ENCODE results near the gene DOCK1. TPM values are rescaled to one million over a fixed set of nuclear protein-coding genes. Genes with fewer than 3 reads are reported as not detected.

Gene DOCK1
- total RNA-seq, 1 donor from 2014 or later: 72.6 TPM

GRCh38 chr10:126953886-126954285, 48.7 kb downstream of the DOCK1 start:
- H2AFZ ChIP-seq (replicated peaks): no peak overlapping the region
- no peaks in the 10 kb centered on the region for H3K36me3 ChIP-seq
- DNase-seq (ENCODE audit: low spot score): no peak
- Mint-ChIP-seq H3K9me3 (peaks cover 2% of the 10 kb centered on the region), H3K36me3 (no peaks in the 10 kb centered on the region), H3K27me3 (ENCODE audit: insufficient read depth, low read depth) (no peaks in the 10 kb centered on the region), H3K27ac (no peak overlapping the region), H3K4me3 (no peak overlapping the region), H3K4me1 (peaks cover 12% of the 10 kb centered on the region)
- TF ChIP-seq CTCF (IDR thresholded peaks at IDR 0.05): no peak
- TF ChIP-seq EZH2phosphoT487 (IDR thresholded peaks at IDR 0.05): no peak
- TF ChIP-seq EZH2 (IDR thresholded peaks at IDR 0.05): no peak
- no peak overlapping the region for H3K27ac ChIP-seq
- no peak overlapping the region for H3K4me3 ChIP-seq
- H3F3A ChIP-seq (ENCODE audit: low read depth): peaks cover 34% of the 10 kb centered on the region
- H4K20me1 ChIP-seq (ENCODE audit: low read depth): peaks cover 29% of the 10 kb centered on the region
- peaks cover 98% of the 10 kb centered on the region for H3K79me2 ChIP-seq (ENCODE audit: low read depth)
- no peak overlapping the region for H3K4me2 ChIP-seq
- peaks cover 3% of the 10 kb centered on the region for H3K4me1 ChIP-seq
- H3K27me3 ChIP-seq: no peaks in the 10 kb centered on the region
- H3K9me3 ChIP-seq (ENCODE audit: low read depth): peaks cover 16% of the 10 kb centered on the region
- no peak overlapping the region for H3K9ac ChIP-seq

GRCh38 chr10:126955396-126955795, 50.2 kb downstream of the DOCK1 start:
- Histone ChIP-seq H3K4me3 (no peak overlapping the region), H3F3A (ENCODE audit: low read depth) (peaks cover 29% of the 10 kb centered on the region), H3K27ac (no peak overlapping the region), H3K79me2 (ENCODE audit: low read depth) (peaks cover 98% of the 10 kb centered on the region), H3K9ac (no peak overlapping the region), H4K20me1 (ENCODE audit: low read depth) (peaks cover 43% of the 10 kb centered on the region), H2AFZ (replicated peaks) (no peak overlapping the region), H3K27me3 (no peaks in the 10 kb centered on the region), H3K4me2 (no peak overlapping the region), H3K9me3 (ENCODE audit: low read depth) (peaks cover 16% of the 10 kb centered on the region), H3K36me3 (no peaks in the 10 kb centered on the region), H3K4me1 (peaks cover 11% of the 10 kb centered on the region)
- no peak for DNase-seq (ENCODE audit: low spot score)
- H3K4me1 Mint-ChIP-seq: peaks cover 15% of the 10 kb centered on the region
- no peak overlapping the region for H3K4me3 Mint-ChIP-seq
- H3K27ac Mint-ChIP-seq: peak overlapping the region; percentile 46
- H3K36me3 Mint-ChIP-seq: no peaks in the 10 kb centered on the region
- TF ChIP-seq EZH2phosphoT487 (IDR thresholded peaks at IDR 0.05) (no peak), EZH2 (IDR thresholded peaks at IDR 0.05) (no peak), CTCF (IDR thresholded peaks at IDR 0.05) (no peak)
- H3K27me3 Mint-ChIP-seq (ENCODE audit: insufficient read depth, low read depth): no peaks in the 10 kb centered on the region
- no peaks in the 10 kb centered on the region for H3K9me3 Mint-ChIP-seq

GRCh38 chr10:126955934-126956711, 50.9 kb downstream of the DOCK1 start:
- H3K27me3 ChIP-seq: no peaks in the 10 kb centered on the region
- no peak overlapping the region for H3K27ac ChIP-seq
- H3F3A ChIP-seq (ENCODE audit: low read depth): peaks cover 22% of the 10 kb centered on the region
- no peak overlapping the region for H3K4me2 ChIP-seq
- peaks cover 15% of the 10 kb centered on the region for H3K4me1 Mint-ChIP-seq
- no peaks in the 10 kb centered on the region for H3K36me3 Mint-ChIP-seq
- H3K9me3 ChIP-seq (ENCODE audit: low read depth): peaks cover 11% of the 10 kb centered on the region
- H3K36me3 ChIP-seq: no peaks in the 10 kb centered on the region
- no peak overlapping the region for H3K27ac Mint-ChIP-seq
- H3K79me2 ChIP-seq (ENCODE audit: low read depth): peaks cover 98% of the 10 kb centered on the region
- no peaks in the 10 kb centered on the region for H3K27me3 Mint-ChIP-seq (ENCODE audit: insufficient read depth, low read depth)
- H3K4me1 ChIP-seq: peaks cover 11% of the 10 kb centered on the region
- no peak overlapping the region for H3K4me3 ChIP-seq
- no peaks in the 10 kb centered on the region for H3K9me3 Mint-ChIP-seq
- no peak overlapping the region for H3K9ac ChIP-seq
- peaks cover 43% of the 10 kb centered on the region for H4K20me1 ChIP-seq (ENCODE audit: low read depth)
- TF ChIP-seq EZH2phosphoT487 (IDR thresholded peaks at IDR 0.05) (no peak), CTCF (IDR thresholded peaks at IDR 0.05) (no peak), EZH2 (IDR thresholded peaks at IDR 0.05) (no peak)
- H2AFZ ChIP-seq (replicated peaks): no peak overlapping the region
- H3K4me3 Mint-ChIP-seq: no peak overlapping the region
- no peak for DNase-seq (ENCODE audit: low spot score)
